Stimulated activated CD4-positive, alpha-beta T cell treated with anti-CD3 and anti-CD28 coated beads, Interleukin-15, amount 100 ng/mL, for 48 hours (primary cell): ENCODE measurements around the gene SDR42E1.
"Not testable (repeated sequence)": the region's sequence is repeated elsewhere in the genome, so short reads cannot be mapped to it uniquely, and the experiment has no call there.

Experiments
- DNase-seq, 2 donors: peaks; one replicate each; pipeline ENCODE4 v3.0.0-alpha.2; 2020; ENCODE audit warnings: low read depth in 2 of 2

SDR42E1 gene

GRCh38 chr16:82004601-82005000, 6.7 kb downstream of the SDR42E1 start:
- DNase-seq, result no peak

GRCh38 chr16:82002831-82003230, 8.4 kb downstream of the SDR42E1 start:
- no peak for DNase-seq

GRCh38 chr16:81997738-81998137, 13.5 kb downstream of the SDR42E1 start:
- DNase-seq, result no peak

GRCh38 chr16:81996664-81997509, 14.4 kb downstream of the SDR42E1 start:
- no peak for DNase-seq

- DNase-seq, result no peak
Observed at GRCh38 chr16:81995651-81996050, 15.6 kb downstream of the SDR42E1 start.

GRCh38 chr16:81994485-81994884, 16.8 kb downstream of the SDR42E1 start:
- no peak for DNase-seq

GRCh38 chr16:81992859-81993258, 18.4 kb downstream of the SDR42E1 start:
- DNase-seq, result no peak

- no peak for DNase-seq
Observed at GRCh38 chr16:81987706-81988105, 23.6 kb downstream of the SDR42E1 start.

- DNase-seq, result no peak
Observed at GRCh38 chr16:81987121-81987520, 24.1 kb downstream of the SDR42E1 start.

GRCh38 chr16:81977335-81977942, 33.8 kb downstream of the SDR42E1 start:
- DNase-seq, result not testable (repeated sequence)

- DNase-seq, result no peak
Observed at GRCh38 chr16:81975637-81976036, 35.6 kb downstream of the SDR42E1 start.

GRCh38 chr16:81973737-81974136, 37.5 kb downstream of the SDR42E1 start:
- DNase-seq, result no peak

- DNase-seq, result no peak
Observed at GRCh38 chr16:81971853-81972252, 39.4 kb downstream of the SDR42E1 start.

GRCh38 chr16:81967358-81967757, 43.9 kb downstream of the SDR42E1 start:
- no peak for DNase-seq

- DNase-seq, result no peak
Observed at GRCh38 chr16:81964808-81965207, 46.5 kb downstream of the SDR42E1 start.

GRCh38 chr16:81956213-81956948, 54.9 kb downstream of the SDR42E1 start:
- DNase-seq, result no peak

GRCh38 chr16:81951564-81951963, 59.7 kb downstream of the SDR42E1 start:
- no peak for DNase-seq

GRCh38 chr16:81946206-81946605, 65.1 kb downstream of the SDR42E1 start:
- DNase-seq, result no peak

GRCh38 chr16:81945665-81946064, 65.6 kb downstream of the SDR42E1 start:
- DNase-seq, result no peak

GRCh38 chr16:81942007-81942601, 69.2 kb downstream of the SDR42E1 start:
- no peak for DNase-seq

- no peak for DNase-seq
Observed at GRCh38 chr16:81940781-81941560, 70.3 kb downstream of the SDR42E1 start.
